H1 (cell line): ENCODE data around the gene A4GALT. TPM values are rescaled to one million over a fixed set of nuclear protein-coding genes. Genes with fewer than 3 reads are reported as not detected.

Experiments
- CBX8 ChIP-seq: fragments of 300-800, 300-1000 bp; sonication (generic); IDR thresholded peaks from 2 replicates; pipeline ENCODE4 v1.7.1; 2016; ENCODE audit warnings: low read depth, low read length, borderline replicate concordance
- POLR2AphosphoS5 ChIP-seq: IDR thresholded peaks from 2 replicates; pipeline ENCODE4 v1.6.1; 2011; ENCODE audit warnings: low read depth, low read length
- RNF2 ChIP-seq: fragments of 200-900, 300-1000 bp; sonication (generic); IDR thresholded peaks from 2 replicates; pipeline ENCODE4 v1.7.1; 2016; ENCODE audit warnings: borderline replicate concordance, low read depth, mild to moderate bottlenecking, antibody characterized with exemption, low read length; ENCODE audit not compliant: poor library complexity, severe bottlenecking; ENCODE audit errors: missing control alignments
- RXRA ChIP-seq: IDR thresholded peaks from 2 replicates; pipeline ENCODE4 v1.6.1; 2011; ENCODE audit warnings: low read depth, mild to moderate bottlenecking, low read length, moderate library complexity; ENCODE audit not compliant: insufficient read depth
- polyA plus RNA-seq, 7 experiments: library from polyadenylated mRNA; depleted of rRNA in 3 of 7; stranded (reverse) in 5 of 7; unstranded in 2 of 7; fragments of >200 nt in 5 of 7; fragments of 200-250 nt in 2 of 7; gene quantifications; 1 replicate in 5 of 7; 2 replicates in 1 of 7; 4 replicates in 1 of 7; pipeline versions ENCODE4 v1.2.1 to v1.2.3, GENCODE V29; 2011 to 2013; ENCODE audit warnings: missing spikeins in 2 of 7, mixed read lengths in 2 of 7
- total RNA-seq: library from RNA; stranded (reverse); fragmentation: NEBNext Ultra II Directional; extraction: Animal tissue kit (Norgen Biotek cat#: 25700); gene quantifications from 2 replicates; pipeline ENCODE4 v1.2.1, GENCODE V29; 2021

The A4GALT gene
- total and polyA plus RNA-seq, 2 of the 8 experiments (the other 6 are each of a cell fraction or from before 2014, with no cell fraction given), result 7.2 to 13.8 TPM

- TF ChIP-seq RNF2 (no peak), RXRA (no peak), CBX8 (no peak), POLR2AphosphoS5 (peak; percentile 70; the same call in 1 of the 2 replicates)
These were observed 71.2 kb downstream of the A4GALT start, which contains the start of gene CYB5R3 (continued) for GRCh38 chr22:42649246-42650099.
